ENCODE data around the gene NACAD.
A peak's percentile ranks its signal among the peaks of the same experiment; 100 is the strongest.

Gene NACAD

GRCh38 chr7:45092100-45092930 is 3.5 kb upstream of the NACAD start:
- 56 to 64% methylated on average over 7 of the region's 7 CpGs for WGBS, 2 experiments
- peaks cover 30% of the 10 kb centered on the region for H3K27me3 ChIP-seq (ENCODE audit: control insufficient read depth, insufficient read depth, low read length, poor library complexity, severe bottlenecking)
- H3K4me3 ChIP-seq (ENCODE audit: insufficient read depth, low read depth, low read length) = no peak overlapping the region
- H3K36me3 ChIP-seq (ENCODE audit: control insufficient read depth, insufficient read depth, low read length) = no peaks in the 10 kb centered on the region
- no peaks in the 10 kb centered on the region for H3K9me3 ChIP-seq (ENCODE audit: control insufficient read depth, low read length)
- no peaks in the 10 kb centered on the region for H3K4me1 ChIP-seq (ENCODE audit: control insufficient read depth, insufficient read depth, low read length)
- no peak overlapping the region for H3K27ac ChIP-seq (ENCODE audit: insufficient read depth, low read depth, low read length, poor library complexity, severe bottlenecking)

- WGBS, 2 experiments = 10 to 14% methylated on average over 22 of the region's 22 CpGs
- Histone ChIP-seq H3K27ac (ENCODE audit: insufficient read depth, low read depth, low read length, poor library complexity, severe bottlenecking) (no peak overlapping the region), H3K9me3 (ENCODE audit: control insufficient read depth, low read length) (no peaks in the 10 kb centered on the region), H3K4me1 (ENCODE audit: control insufficient read depth, insufficient read depth, low read length) (no peaks in the 10 kb centered on the region), H3K27me3 (ENCODE audit: control insufficient read depth, insufficient read depth, low read length, poor library complexity, severe bottlenecking) (peaks cover 31% of the 10 kb centered on the region), H3K4me3 (ENCODE audit: insufficient read depth, low read depth, low read length) (peak overlapping the region; percentile 54), H3K36me3 (ENCODE audit: control insufficient read depth, insufficient read depth, low read length) (no peaks in the 10 kb centered on the region)
Observed at GRCh38 chr7:45089341-45089891, 647 bp upstream of the NACAD start.

- 51 to 60% methylated on average over 29 of the region's 29 CpGs for WGBS, 2 experiments
- Histone ChIP-seq H3K9me3 (ENCODE audit: control insufficient read depth, low read length) (no peaks in the 10 kb centered on the region), H3K4me1 (ENCODE audit: control insufficient read depth, insufficient read depth, low read length) (no peaks in the 10 kb centered on the region), H3K4me3 (ENCODE audit: insufficient read depth, low read depth, low read length) (peak overlapping the region; percentile 54), H3K27me3 (ENCODE audit: control insufficient read depth, insufficient read depth, low read length, poor library complexity, severe bottlenecking) (peaks cover 31% of the 10 kb centered on the region), H3K27ac (ENCODE audit: insufficient read depth, low read depth, low read length, poor library complexity, severe bottlenecking) (no peak overlapping the region), H3K36me3 (ENCODE audit: control insufficient read depth, insufficient read depth, low read length) (no peaks in the 10 kb centered on the region)
Observed at GRCh38 chr7:45088146-45088701, 545 bp downstream of the NACAD start.

- 93 to 95% methylated on average over 6 of the region's 6 CpGs for WGBS, 2 experiments
- H3K36me3 ChIP-seq (ENCODE audit: control insufficient read depth, insufficient read depth, low read length) = no peaks in the 10 kb centered on the region
- no peaks in the 10 kb centered on the region for H3K4me1 ChIP-seq (ENCODE audit: control insufficient read depth, insufficient read depth, low read length)
- peaks cover 31% of the 10 kb centered on the region for H3K27me3 ChIP-seq (ENCODE audit: control insufficient read depth, insufficient read depth, low read length, poor library complexity, severe bottlenecking)
- no peaks in the 10 kb centered on the region for H3K9me3 ChIP-seq (ENCODE audit: control insufficient read depth, low read length)
- no peak overlapping the region for H3K27ac ChIP-seq (ENCODE audit: insufficient read depth, low read depth, low read length, poor library complexity, severe bottlenecking)
- no peak overlapping the region for H3K4me3 ChIP-seq (ENCODE audit: insufficient read depth, low read depth, low read length)
Observed at GRCh38 chr7:45087301-45088145, 1.2 kb downstream of the NACAD start.

- H3K4me1 ChIP-seq (ENCODE audit: control insufficient read depth, insufficient read depth, low read length) = no peaks in the 10 kb centered on the region
- no peak overlapping the region for H3K27ac ChIP-seq (ENCODE audit: insufficient read depth, low read depth, low read length, poor library complexity, severe bottlenecking)
- peaks cover 31% of the 10 kb centered on the region for H3K27me3 ChIP-seq (ENCODE audit: control insufficient read depth, insufficient read depth, low read length, poor library complexity, severe bottlenecking)
- H3K9me3 ChIP-seq (ENCODE audit: control insufficient read depth, low read length) = no peaks in the 10 kb centered on the region
- whole genome bisulfite sequencing, 2 experiments = 88 to 89% methylated on average over 15 of the region's 15 CpGs
- no peaks in the 10 kb centered on the region for H3K36me3 ChIP-seq (ENCODE audit: control insufficient read depth, insufficient read depth, low read length)
- H3K4me3 ChIP-seq (ENCODE audit: insufficient read depth, low read depth, low read length) = no peak overlapping the region
Observed at GRCh38 chr7:45086331-45087065, 2.3 kb downstream of the NACAD start.

- H3K27ac ChIP-seq (ENCODE audit: insufficient read depth, low read depth, low read length, poor library complexity, severe bottlenecking) = no peak overlapping the region
- peaks cover 30% of the 10 kb centered on the region for H3K27me3 ChIP-seq (ENCODE audit: control insufficient read depth, insufficient read depth, low read length, poor library complexity, severe bottlenecking)
- H3K4me1 ChIP-seq (ENCODE audit: control insufficient read depth, insufficient read depth, low read length) = no peaks in the 10 kb centered on the region
- WGBS, 2 experiments = 91% methylated on average over 23 of the region's 23 CpGs
- no peak overlapping the region for H3K4me3 ChIP-seq (ENCODE audit: insufficient read depth, low read depth, low read length)
- H3K9me3 ChIP-seq (ENCODE audit: control insufficient read depth, low read length) = no peaks in the 10 kb centered on the region
- no peaks in the 10 kb centered on the region for H3K36me3 ChIP-seq (ENCODE audit: control insufficient read depth, insufficient read depth, low read length)
Observed at GRCh38 chr7:45085619-45086200, 3.1 kb downstream of the NACAD start.

GRCh38 chr7:45084901-45085618 is 3.7 kb downstream of the NACAD start:
- Histone ChIP-seq H3K9me3 (ENCODE audit: control insufficient read depth, low read length) (no peaks in the 10 kb centered on the region), H3K4me3 (ENCODE audit: insufficient read depth, low read depth, low read length) (no peak overlapping the region), H3K4me1 (ENCODE audit: control insufficient read depth, insufficient read depth, low read length) (no peaks in the 10 kb centered on the region), H3K27me3 (ENCODE audit: control insufficient read depth, insufficient read depth, low read length, poor library complexity, severe bottlenecking) (peaks cover 27% of the 10 kb centered on the region), H3K27ac (ENCODE audit: insufficient read depth, low read depth, low read length, poor library complexity, severe bottlenecking) (no peak overlapping the region), H3K36me3 (ENCODE audit: control insufficient read depth, insufficient read depth, low read length) (no peaks in the 10 kb centered on the region)
- WGBS, 2 experiments = 82 to 87% methylated on average over 24 of the region's 24 CpGs

GRCh38 chr7:45084336-45084735 is 4.4 kb downstream of the NACAD start:
- Histone ChIP-seq H3K4me3 (ENCODE audit: insufficient read depth, low read depth, low read length) (no peak overlapping the region), H3K27me3 (ENCODE audit: control insufficient read depth, insufficient read depth, low read length, poor library complexity, severe bottlenecking) (peaks cover 21% of the 10 kb centered on the region), H3K27ac (ENCODE audit: insufficient read depth, low read depth, low read length, poor library complexity, severe bottlenecking) (no peak overlapping the region), H3K4me1 (ENCODE audit: control insufficient read depth, insufficient read depth, low read length) (no peaks in the 10 kb centered on the region), H3K36me3 (ENCODE audit: control insufficient read depth, insufficient read depth, low read length) (no peaks in the 10 kb centered on the region), H3K9me3 (ENCODE audit: control insufficient read depth, low read length) (no peaks in the 10 kb centered on the region)
- 83 to 94% methylated on average over 5 of the region's 5 CpGs for WGBS, 2 experiments

- no peak overlapping the region for H3K27ac ChIP-seq (ENCODE audit: insufficient read depth, low read depth, low read length, poor library complexity, severe bottlenecking)
Observed at GRCh38 chr7:45082831-45083331, 5.9 kb downstream of the NACAD start.

More at GRCh38 chr7:45082831-45083331, 5.9 kb downstream of the NACAD start:
- WGBS, 2 experiments = 88 to 90% methylated on average over 10 of the region's 10 CpGs
- Histone ChIP-seq H3K27me3 (ENCODE audit: control insufficient read depth, insufficient read depth, low read length, poor library complexity, severe bottlenecking) (peaks cover 6% of the 10 kb centered on the region), H3K4me1 (ENCODE audit: control insufficient read depth, insufficient read depth, low read length) (no peaks in the 10 kb centered on the region), H3K36me3 (ENCODE audit: control insufficient read depth, insufficient read depth, low read length) (no peaks in the 10 kb centered on the region), H3K9me3 (ENCODE audit: control insufficient read depth, low read length) (no peaks in the 10 kb centered on the region), H3K4me3 (ENCODE audit: insufficient read depth, low read depth, low read length) (no peak overlapping the region)

Measured in ectodermal cell (in vitro differentiated cells).